ENCODE measurements around the gene UPF2. TPM values are rescaled to one million over a fixed set of nuclear protein-coding genes. Genes with fewer than 3 reads are reported as not detected.

UPF2 gene
- total and polyA plus RNA-seq, 2 of the 13 experiments (the other 11 are each of a cell fraction or from before 2014, with no cell fraction given): 6.2 to 14.5 TPM

GRCh38 chr10:12068449-12069269 lies 26.1 kb upstream of the UPF2 start, which contains the start of gene DHTKD1 (continued):
- no peak for TF ChIP-seq GTF2F1 (IDR thresholded peaks at IDR 0.05; ENCODE audit: low read length)
- TF ChIP-seq ZNF619 (CRISPR knock-in tag; IDR thresholded peaks at IDR 0.05): 0 out of 2 replicates have a peak, but pooled peaks have one; percentile 37
- no peak for TF ChIP-seq RAD51 (IDR thresholded peaks at IDR 0.05; ENCODE audit: borderline replicate concordance)
- peak; percentile 56; the same call in 1 of the 2 replicates for TF ChIP-seq RXRB (CRISPR knock-in tag; IDR thresholded peaks at IDR 0.05; ENCODE audit: borderline replicate concordance)
- peak; percentile 36; the same call in 1 of the 2 replicates for TF ChIP-seq PHF20 (CRISPR knock-in tag; IDR thresholded peaks at IDR 0.05)
- TF ChIP-seq IKZF5 (CRISPR knock-in tag; IDR thresholded peaks at IDR 0.05): peak; percentile 52; the same call in 1 of the 2 replicates
- TF ChIP-seq YEATS2 (CRISPR knock-in tag; IDR thresholded peaks at IDR 0.05; ENCODE audit: borderline replicate concordance): peak; percentile 63; the same call in 1 of the 2 replicates
- TF ChIP-seq ONECUT2 (CRISPR knock-in tag; IDR thresholded peaks at IDR 0.05): 0 out of 2 replicates have a peak, but pooled peaks have one; percentile 27
- peak; percentile 59; the same call in 1 of the 2 replicates for TF ChIP-seq GMEB1 (CRISPR knock-in tag; IDR thresholded peaks at IDR 0.05; ENCODE audit: borderline replicate concordance)
- TF ChIP-seq MYC (CRISPR knock-in tag; IDR thresholded peaks at IDR 0.05; ENCODE audit: borderline replicate concordance): no peak; the same call in 1 of the 2 replicates
- no peak for TF ChIP-seq MTA1 (CRISPR knock-in tag; IDR thresholded peaks at IDR 0.05; ENCODE audit: borderline replicate concordance)
- TF ChIP-seq SMARCE1 (IDR thresholded peaks at IDR 0.05; ENCODE audit: borderline replicate concordance): no peak
- peak; percentile 21; the same call in 1 of the 2 replicates for TF ChIP-seq RERE (CRISPR knock-in tag; IDR thresholded peaks at IDR 0.05; ENCODE audit: low read depth)
- peak; percentile 58; the same call in 1 of the 2 replicates for TF ChIP-seq ZNF607 (CRISPR knock-in tag; IDR thresholded peaks at IDR 0.05; ENCODE audit: borderline replicate concordance)
- peak; percentile 56 for TF ChIP-seq ZNF501 (CRISPR knock-in tag; IDR thresholded peaks at IDR 0.05)
- TF ChIP-seq HOXA3 (CRISPR knock-in tag; IDR thresholded peaks at IDR 0.05): peak; percentile 64
- TF ChIP-seq ATF1 (CRISPR knock-in tag; IDR thresholded peaks at IDR 0.05): peak; percentile 42; the same call in 1 of the 2 replicates
- no peak for TF ChIP-seq BCLAF1 (IDR thresholded peaks at IDR 0.05)
